HepG2 (cell line): ENCODE measurements around the gene IL16. TPM values are rescaled to one million over a fixed set of nuclear protein-coding genes. Genes with fewer than 3 reads are reported as not detected.

Source experiments
- ATAC-seq: fragments of 200-7000 bp; cut with Tn5 transposase; 3 replicates; pipeline ENCODE4 v1.9.1; 2020; ENCODE audit warnings: mild to moderate bottlenecking, moderate library complexity
- BruUV-seq: library from RNA; stranded (reverse); fragments of 400-500 nt; replicated peaks from 2 replicates; lab custom pipeline; 2021; lab: Mats Ljungman, UMichigan
- CTCF ChIA-PET: fragments of 300-600 bp; formaldehyde crosslinking; extraction: SDS; loops from one replicate; lab custom pipeline; 2021; ENCODE audit warnings: low total read pairs, inconsistent platforms, low intra/inter-chr PET ratio; lab: Yijun Ruan, JAX
- POLR2A ChIA-PET: fragments of 350-600 bp; sonication (Branson Sonifier 250); formaldehyde crosslinking; loops from one replicate; lab custom pipeline; 2020; ENCODE audit warnings: antibody characterized with exemption, inconsistent platforms; lab: Yijun Ruan, JAX
- DNase-seq: peaks from one replicate; pipeline ENCODE4 v3.0.0-alpha.2; 2015; ENCODE audit warnings: low spot score
- FAIRE-seq: peaks from 3 replicates; lab custom pipeline; 2011; peaks lifted over from hg19 to GRCh38; lab: Jason Lieb, UNC
- H2AFZ ChIP-seq: one replicate; pipeline ENCODE4 v1.6.1; 2011; ENCODE audit warnings: low read length, inconsistent platforms
- H3K27ac ChIP-seq: fragments of 300-600 bp; 3 replicates; pipeline ENCODE4 v1.8.0; 2011; ENCODE audit warnings: mixed run types, mild to moderate bottlenecking, mixed read lengths, low read length, inconsistent platforms; ENCODE audit not compliant: insufficient read depth; ENCODE audit errors: extremely low read length
- H3K27me3 ChIP-seq, 2 experiments: fragments of 200-600 bp in 1 of 2; 2 replicates in 1 of 2; 3 replicates in 1 of 2; pipeline versions ENCODE4 v1.6.0 to v1.8.0; 2011; ENCODE audit warnings: low read length in 2 of 2, mild to moderate bottlenecking in 2 of 2, moderate library complexity in 2 of 2, inconsistent platforms in 1 of 2; ENCODE audit not compliant: insufficient read depth in 2 of 2, control insufficient read depth in 1 of 2
- H3K36me3 ChIP-seq, 2 experiments: fragments of 200-600 bp in 1 of 2; replicated peaks in 1 of 2; 2 replicates in 1 of 2; 3 replicates in 1 of 2; pipeline versions ENCODE4 v1.5.1 to v1.8.0; 2011; ENCODE audit warnings: low read length in 2 of 2, inconsistent platforms in 1 of 2; ENCODE audit not compliant: insufficient read depth in 2 of 2, control insufficient read depth in 1 of 2
- H3K4me1 ChIP-seq: 2 replicates; pipeline ENCODE4 v1.5.1; 2012; ENCODE audit warnings: low read length, inconsistent platforms; ENCODE audit not compliant: insufficient read depth
- H3K4me2 ChIP-seq: 2 replicates; pipeline ENCODE4 v1.6.0; 2011; ENCODE audit warnings: low read depth, low read length, inconsistent platforms
- H3K4me3 ChIP-seq, 3 experiments: fragments of 200-600 bp in 1 of 3; sonication (generic), shearing (Covaris generic) in 1 of 3; replicated peaks in 1 of 3; 2 replicates each; pipeline ENCODE4 v1.5.1; 2011 to 2016; ENCODE audit warnings: low read length in 3 of 3, inconsistent platforms in 2 of 3, low read depth in 2 of 3, mild to moderate bottlenecking in 2 of 3, control low read depth in 1 of 3, mixed read lengths in 1 of 3; ENCODE audit not compliant: insufficient read depth in 1 of 3
- H3K79me2 ChIP-seq: one replicate; pipeline ENCODE4 v1.6.1; 2011; ENCODE audit warnings: low read length, inconsistent platforms; ENCODE audit not compliant: insufficient read depth
- H3K9ac ChIP-seq: 2 replicates; pipeline ENCODE4 v1.6.0; 2011; ENCODE audit warnings: mild to moderate bottlenecking, low read depth, low read length, inconsistent platforms; ENCODE audit not compliant: insufficient read depth
- H3K9me3 ChIP-seq: 2 replicates; pipeline ENCODE4 v1.5.1; 2012; ENCODE audit warnings: mild to moderate bottlenecking, low read length
- H4K20me1 ChIP-seq: 2 replicates; pipeline ENCODE4 v1.6.0; 2011; ENCODE audit warnings: inconsistent platforms, mild to moderate bottlenecking, low read length, moderate library complexity; ENCODE audit not compliant: insufficient read depth
- GLMP ChIP-seq: sonication (generic); formaldehyde crosslinking; IDR thresholded peaks from 2 replicates; pipeline ENCODE4 v1.9.0; 2021; ENCODE audit warnings: missing genetic modification reagents, mild to moderate bottlenecking, borderline replicate concordance
- JDP2 ChIP-seq: sonication (generic); formaldehyde crosslinking; IDR thresholded peaks from 2 replicates; pipeline ENCODE4 v1.8.1; 2022; ENCODE audit warnings: missing genetic modification reagents, borderline replicate concordance
- KDM5A ChIP-seq: fragments of 200-600 bp; sonication (generic); IDR thresholded peaks from 2 replicates; pipeline ENCODE4 v1.7.0; 2018; ENCODE audit warnings: antibody characterized with exemption, mild to moderate bottlenecking, low read length, borderline replicate concordance
- NKX3-1 ChIP-seq: sonication (generic); formaldehyde crosslinking; IDR thresholded peaks from 2 replicates; pipeline ENCODE4 v1.5.0; 2020; ENCODE audit warnings: missing genetic modification reagents
- PATZ1 ChIP-seq: sonication (generic); formaldehyde crosslinking; IDR thresholded peaks from 2 replicates; pipeline ENCODE4 v1.4.0; 2020; ENCODE audit warnings: missing genetic modification reagents
- U2AF1 ChIP-seq: fragments of 200-400 bp; formaldehyde crosslinking; optimal IDR thresholded peaks from 2 replicates; pipeline ENCODE3; 2017; ENCODE audit warnings: mild to moderate bottlenecking, low read depth, low read length
- ZNF274 ChIP-seq: sonication (generic); formaldehyde crosslinking; IDR thresholded peaks from 2 replicates; pipeline ENCODE4 v1.5.1; 2020; ENCODE audit warnings: mild to moderate bottlenecking, missing genetic modification reagents
- ZNF329 ChIP-seq: sonication (generic); formaldehyde crosslinking; IDR thresholded peaks from 2 replicates; pipeline ENCODE4 v1.9.0; 2021; ENCODE audit warnings: low read depth, mild to moderate bottlenecking, missing genetic modification reagents
- ZNF703 ChIP-seq: sonication (generic); formaldehyde crosslinking; IDR thresholded peaks from 2 replicates; pipeline ENCODE4 v1.5.1; 2020; ENCODE audit warnings: missing genetic modification reagents, mild to moderate bottlenecking, moderate library complexity, borderline replicate concordance
- WGBS: methylation state at CpG from one replicate; pipeline ENCODE4 v1.1.6; 2017; ENCODE audit warnings: low lambda C conversion rate; 5-methylcytosine and 5-hydroxymethylcytosine counted together
- in situ Hi-C: cut with HindIII; loops from 2 replicates; pipeline ENCODE4 v1.10.0; 2017; ENCODE audit warnings: low pct_unique_long_range_greater_than_20kb; ENCODE audit not compliant: extremely low pct_ligation_motif_present
- intact Hi-C: fragments of 100-400 bp; cut with micrococcal nuclease; formaldehyde crosslinking; loops from one replicate; pipeline ENCODE4 v1.10.0; 2022; ENCODE audit not compliant: unreplicated experiment
- polyA plus RNA-seq, 8 experiments: library from polyadenylated mRNA; depleted of rRNA in 3 of 8; stranded (reverse) in 7 of 8; unstranded in 1 of 8; fragments of >200 nt; fragmentation: Illumina TruSeq in 4 of 8; extraction: Trizol in 4 of 8; gene quantifications; 2 replicates each; pipeline versions ENCODE4 v1.2.1 to v1.2.3, GENCODE V29; 2011 to 2016; ENCODE audit warnings: low read depth in 4 of 8, missing spikeins in 1 of 8, mixed read lengths in 1 of 8; ENCODE audit not compliant: insufficient read depth in 1 of 8
- total RNA-seq, 5 experiments: library from RNA; depleted of rRNA; stranded (reverse); fragments of >200 nt; fragmentation: Illumina TruSeq; extraction: Trizol; gene quantifications; 2 replicates each; pipeline ENCODE4 v1.2.3, GENCODE V29; 2016; ENCODE audit warnings: low read depth in 1 of 5

The IL16 gene
- total and polyA plus RNA-seq, 2 of the 13 experiments (the other 11 are each of a cell fraction or from before 2014, with no cell fraction given): 0.03 TPM; not detected in 1

DNA sequence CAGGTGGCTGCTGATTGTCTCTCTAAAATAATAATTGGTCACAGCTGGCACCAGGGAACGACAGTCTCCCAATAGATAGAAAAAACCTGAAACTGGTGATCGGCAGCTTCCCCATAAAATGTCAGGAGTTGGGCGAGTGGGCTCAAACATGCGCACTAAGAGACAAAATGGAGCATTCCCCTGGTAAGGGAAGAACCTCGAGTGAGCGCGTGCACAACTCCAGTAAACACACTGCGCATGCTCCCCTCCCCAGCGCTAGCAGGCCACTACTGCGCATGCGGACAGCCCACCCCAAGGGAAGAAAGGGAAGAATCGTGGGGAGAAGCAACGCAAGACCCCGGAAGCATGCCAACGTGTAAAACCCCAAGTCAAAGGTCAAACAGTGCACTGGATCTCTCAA, 134.9 kb downstream of the IL16 start:
- Histone ChIP-seq H3K4me3 (no peak overlapping the region), H3K79me2 (no peaks in the 10 kb centered on the region), H2AFZ (no peak overlapping the region), H3K4me1 (no peaks in the 10 kb centered on the region), H3K27ac (no peak overlapping the region), H3K9me3 (no peaks in the 10 kb centered on the region), H4K20me1 (no peaks in the 10 kb centered on the region), H3K27me3 (no peaks in the 10 kb centered on the region), H3K36me3 (no peaks in the 10 kb centered on the region), H3K4me2 (no peak overlapping the region), H3K9ac (no peak overlapping the region)
- no peak for DNase-seq
- ATAC-seq: no peak
- CTCF ChIA-PET: no interaction called here
- intact Hi-C loops (no loop called here), in situ Hi-C loops (no loop called here)
- TF ChIP-seq U2AF1: no peak
- TF ChIP-seq GLMP (CRISPR knock-in tag): no peak
- no peak for TF ChIP-seq ZNF274 (CRISPR knock-in tag)
- TF ChIP-seq JDP2: no peak
- no peak for TF ChIP-seq ZNF329 (CRISPR knock-in tag)
- no peak for TF ChIP-seq KDM5A
- no peak for TF ChIP-seq ZNF703 (CRISPR knock-in tag)
- no peak for TF ChIP-seq PATZ1 (CRISPR knock-in tag)
- no peak for TF ChIP-seq NKX3-1 (CRISPR knock-in tag)
- 65% methylated on average over 11 of the region's 15 CpGs for WGBS
- POLR2A ChIA-PET: no interaction called here
- no peak for FAIRE-seq
- BruUV-seq: no TSS peak
